PC-3 (cell line): ENCODE results near the gene UTS2R.

Experiments used
- EZH2 ChIP-seq: fragments of 300-600 bp; sonication (generic); IDR thresholded peaks from one replicate; pipeline ENCODE4 v1.6.1; 2017; ENCODE audit warnings: antibody characterized with exemption, mild to moderate bottlenecking, low read length; ENCODE audit not compliant: unreplicated experiment
- EZH2phosphoT487 ChIP-seq: fragments of 300-600 bp; sonication (generic); IDR thresholded peaks from 2 replicates; pipeline ENCODE4 v1.6.1; 2018; ENCODE audit warnings: mild to moderate bottlenecking, antibody characterized with exemption, low read length, borderline replicate concordance
- TF ChIP-seq, protein P1 (sequence below): fragments of 300-600 bp; sonication (generic); conservative IDR thresholded peaks from 2 replicates; pipeline ENCODE4 v1.5.1; 2017; ENCODE audit warnings: antibody characterized with exemption, low read depth, mild to moderate bottlenecking, low read length

DNA sequence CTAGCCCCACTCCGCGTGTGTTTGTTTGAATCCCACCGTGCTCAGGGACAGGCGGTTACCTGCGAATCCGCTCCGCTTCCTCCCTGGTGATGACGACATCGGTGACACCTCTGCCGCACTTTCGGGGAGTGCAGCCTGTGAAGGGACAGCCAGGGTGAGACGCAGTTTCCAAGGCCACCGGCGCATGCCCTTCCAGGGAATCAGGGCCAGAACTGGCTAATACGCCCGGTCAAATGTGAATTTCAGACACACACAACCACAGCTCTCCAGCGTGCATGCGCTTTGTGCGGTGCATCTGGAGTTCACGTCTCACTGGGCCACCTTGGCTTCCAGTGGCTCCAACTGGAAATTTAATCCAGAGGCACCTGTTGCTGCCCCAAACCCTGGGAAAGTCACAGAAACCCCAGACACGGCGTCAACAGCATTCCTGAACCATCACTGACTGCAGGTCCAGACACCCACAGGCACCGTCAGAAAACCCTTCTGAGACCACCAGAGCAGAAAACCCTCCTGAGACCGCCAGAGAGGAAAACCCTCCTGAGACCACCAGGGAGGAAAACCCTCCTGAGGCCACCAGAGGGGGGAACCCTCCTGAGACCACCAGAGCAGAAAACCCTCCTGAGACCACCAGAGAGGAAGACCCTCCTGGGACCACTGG lies 40.0 kb downstream of the UTS2R start:
- TF ChIP-seq, protein P1, sequence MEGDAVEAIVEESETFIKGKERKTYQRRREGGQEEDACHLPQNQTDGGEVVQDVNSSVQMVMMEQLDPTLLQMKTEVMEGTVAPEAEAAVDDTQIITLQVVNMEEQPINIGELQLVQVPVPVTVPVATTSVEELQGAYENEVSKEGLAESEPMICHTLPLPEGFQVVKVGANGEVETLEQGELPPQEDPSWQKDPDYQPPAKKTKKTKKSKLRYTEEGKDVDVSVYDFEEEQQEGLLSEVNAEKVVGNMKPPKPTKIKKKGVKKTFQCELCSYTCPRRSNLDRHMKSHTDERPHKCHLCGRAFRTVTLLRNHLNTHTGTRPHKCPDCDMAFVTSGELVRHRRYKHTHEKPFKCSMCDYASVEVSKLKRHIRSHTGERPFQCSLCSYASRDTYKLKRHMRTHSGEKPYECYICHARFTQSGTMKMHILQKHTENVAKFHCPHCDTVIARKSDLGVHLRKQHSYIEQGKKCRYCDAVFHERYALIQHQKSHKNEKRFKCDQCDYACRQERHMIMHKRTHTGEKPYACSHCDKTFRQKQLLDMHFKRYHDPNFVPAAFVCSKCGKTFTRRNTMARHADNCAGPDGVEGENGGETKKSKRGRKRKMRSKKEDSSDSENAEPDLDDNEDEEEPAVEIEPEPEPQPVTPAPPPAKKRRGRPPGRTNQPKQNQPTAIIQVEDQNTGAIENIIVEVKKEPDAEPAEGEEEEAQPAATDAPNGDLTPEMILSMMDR = no peak
- no peak for TF ChIP-seq EZH2phosphoT487
- no peak for TF ChIP-seq EZH2
